Activated T-helper 1 cell treated with anti-CD3 and anti-CD28 coated beads, Interleukin-12 subunit alpha, Interleukin-12 subunit beta, Interleukin-2, Interleukin-4 antibody, amounts not matched to agents 30 ng/mL and 10 ng/mL and 1 ng/mL, durations not matched to agents 14 hours and 24 hours and 36 hours (primary cell): ENCODE measurements around the gene MAGEH1. TPM values are rescaled to one million over a fixed set of nuclear protein-coding genes. Genes with fewer than 3 reads are reported as not detected.
"Not testable (repeated sequence)": the region's sequence is repeated elsewhere in the genome, so short reads cannot be mapped to it uniquely, and the experiment has no call there.

ENCODE experiments used
- DNase-seq: peaks from one replicate; pipeline ENCODE4 v3.0.0; 2021; ENCODE audit warnings: low spot score
- H3K27ac Mint-ChIP-seq: one replicate; pipeline ENCODE4 v1.8.0; 2021; ENCODE audit warnings: mild to moderate bottlenecking, mixed read lengths
- H3K27me3 Mint-ChIP-seq: one replicate; pipeline ENCODE4 v1.8.0; 2022; ENCODE audit warnings: mild to moderate bottlenecking, moderate library complexity, mixed read lengths; ENCODE audit not compliant: insufficient read depth
- H3K36me3 Mint-ChIP-seq: one replicate; pipeline ENCODE4 v1.8.0; 2021; ENCODE audit warnings: low read depth, mixed read lengths
- H3K4me1 Mint-ChIP-seq: one replicate; pipeline ENCODE4 v1.8.0; 2021; ENCODE audit warnings: low read depth, mixed read lengths
- H3K4me3 Mint-ChIP-seq: one replicate; pipeline ENCODE4 v1.8.0; 2021; ENCODE audit warnings: mild to moderate bottlenecking, moderate library complexity, mixed read lengths
- H3K9me3 Mint-ChIP-seq: one replicate; pipeline ENCODE4 v1.8.0; 2021; ENCODE audit warnings: mixed read lengths
- intact Hi-C: fragments of 100-400 bp; cut with micrococcal nuclease; formaldehyde crosslinking; loops from one replicate; pipeline ENCODE4 v1.15.1; 2024
- total RNA-seq: library from RNA; stranded (reverse); gene quantifications from 2 replicates; pipeline ENCODE4 v1.2.3, GENCODE V29; 2022

Gene MAGEH1
- 15.9 and 17.3 TPM in 2 replicates for total RNA-seq

DNA sequence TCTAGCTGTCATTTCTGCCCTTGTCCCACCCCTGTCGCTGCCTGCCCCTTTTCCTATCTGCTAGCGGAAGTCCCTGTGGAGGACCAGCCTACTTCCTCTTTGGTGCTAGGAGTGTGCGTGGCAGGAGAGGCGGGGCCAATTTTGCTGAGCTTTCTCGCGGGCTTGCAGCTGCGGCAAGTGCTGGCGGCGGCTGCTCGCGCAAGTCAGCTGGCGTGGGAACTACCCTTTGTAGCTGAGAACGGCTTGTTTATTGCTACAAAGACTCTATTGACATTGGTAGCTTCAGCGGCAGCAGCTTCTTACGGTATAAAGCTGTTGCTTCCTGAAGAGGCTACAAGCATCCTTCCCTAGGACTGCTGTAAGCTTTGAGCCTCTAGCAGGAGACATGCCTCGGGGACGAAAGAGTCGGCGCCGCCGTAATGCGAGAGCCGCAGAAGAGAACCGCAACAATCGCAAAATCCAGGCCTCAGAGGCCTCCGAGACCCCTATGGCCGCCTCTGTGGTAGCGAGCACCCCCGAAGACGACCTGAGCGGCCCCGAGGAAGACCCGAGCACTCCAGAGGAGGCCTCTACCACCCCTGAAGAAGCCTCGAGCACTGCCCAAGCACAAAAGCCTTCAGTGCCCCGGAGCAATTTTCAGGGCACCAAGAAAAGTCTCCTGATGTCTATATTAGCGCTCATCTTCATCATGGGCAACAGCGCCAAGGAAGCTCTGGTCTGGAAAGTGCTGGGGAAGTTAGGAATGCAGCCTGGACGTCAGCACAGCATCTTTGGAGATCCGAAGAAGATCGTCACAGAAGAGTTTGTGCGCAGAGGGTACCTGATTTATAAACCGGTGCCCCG, at the start of gene MAGEH1:
TSS of gene MAGEH1 (plus strand) at position 138 of the 843 bp plus-strand sequence. CDS start at position 386, 248 bp downstream.
- H3K27me3 Mint-ChIP-seq, result peaks cover 2% of the 10 kb centered on the region
- no peaks in the 10 kb centered on the region for H3K36me3 Mint-ChIP-seq
- no peaks in the 10 kb centered on the region for H3K9me3 Mint-ChIP-seq
- peak within 1 kb of the TSS; percentile 93 for H3K27ac Mint-ChIP-seq
- H3K4me3 Mint-ChIP-seq, result peak within 1 kb of the TSS; percentile 93
- DNase-seq, result peak; percentile 75
- intact Hi-C loops, result no loop called here
- H3K4me1 Mint-ChIP-seq, result peaks cover 17% of the 10 kb centered on the region

DNA sequence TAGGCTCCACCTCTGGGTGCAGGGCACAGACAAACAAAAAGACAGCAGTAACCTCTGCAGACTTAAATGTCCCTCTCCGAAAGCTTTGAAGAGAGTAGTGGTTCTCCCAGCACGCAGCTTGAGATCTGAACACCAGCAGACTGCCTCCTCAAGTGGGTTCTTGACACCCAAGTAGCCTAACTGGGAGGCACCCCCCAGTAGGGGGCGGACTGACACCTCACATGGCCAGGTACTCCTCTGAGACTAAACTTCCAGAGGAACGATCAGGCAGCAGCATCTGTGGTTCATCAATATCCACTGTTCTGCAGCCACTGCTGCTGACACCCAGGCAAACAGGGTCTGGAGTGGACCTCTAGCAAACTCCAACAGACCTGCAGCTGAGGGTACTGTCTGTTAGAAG, 24.8 kb upstream of the MAGEH1 start:
- H3K4me1 Mint-ChIP-seq, H3K27ac Mint-ChIP-seq, intact Hi-C loops: not testable (repeated sequence)

GRCh38 chrX:55443468-55443867, 8.5 kb upstream of the MAGEH1 start:
- not testable (repeated sequence) for H3K27ac Mint-ChIP-seq

More for the DNA sequence above, 24.8 kb upstream of the MAGEH1 start:
- H3K36me3 Mint-ChIP-seq, DNase-seq, H3K4me3 Mint-ChIP-seq, H3K9me3 Mint-ChIP-seq, H3K27me3 Mint-ChIP-seq: not testable (repeated sequence)

DNA sequence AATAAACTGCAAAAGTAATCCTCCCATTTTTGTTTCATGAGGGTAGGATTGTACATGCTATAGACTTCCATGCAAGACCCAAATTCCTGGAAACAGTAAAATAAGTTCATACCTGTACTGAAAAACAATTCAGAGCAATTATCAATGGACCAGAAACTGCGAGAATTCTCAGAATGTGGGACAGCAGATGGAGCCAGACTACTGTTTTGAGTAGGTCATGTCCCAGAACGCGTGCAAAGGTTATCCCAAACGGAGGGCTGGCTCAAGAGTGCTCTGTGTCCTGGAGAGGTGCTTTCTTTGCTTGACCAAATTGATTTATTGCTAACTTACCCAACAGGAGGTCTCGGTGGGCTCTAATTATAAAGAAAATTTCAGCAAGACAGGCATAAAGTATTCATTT, 1.7 kb upstream of the MAGEH1 start:
- Mint-ChIP-seq H3K4me1 (peaks cover 17% of the 10 kb centered on the region), H3K9me3 (no peaks in the 10 kb centered on the region), H3K27ac (no peak overlapping the region), H3K36me3 (no peaks in the 10 kb centered on the region), H3K27me3 (peaks cover 3% of the 10 kb centered on the region), H3K4me3 (no peak overlapping the region)
- intact Hi-C loops, result no loop called here
- DNase-seq, result no peak

More at GRCh38 chrX:55443468-55443867, 8.5 kb upstream of the MAGEH1 start:
- H3K36me3 Mint-ChIP-seq, H3K4me3 Mint-ChIP-seq, intact Hi-C loops, H3K9me3 Mint-ChIP-seq, H3K27me3 Mint-ChIP-seq, H3K4me1 Mint-ChIP-seq, DNase-seq: not testable (repeated sequence)

DNA sequence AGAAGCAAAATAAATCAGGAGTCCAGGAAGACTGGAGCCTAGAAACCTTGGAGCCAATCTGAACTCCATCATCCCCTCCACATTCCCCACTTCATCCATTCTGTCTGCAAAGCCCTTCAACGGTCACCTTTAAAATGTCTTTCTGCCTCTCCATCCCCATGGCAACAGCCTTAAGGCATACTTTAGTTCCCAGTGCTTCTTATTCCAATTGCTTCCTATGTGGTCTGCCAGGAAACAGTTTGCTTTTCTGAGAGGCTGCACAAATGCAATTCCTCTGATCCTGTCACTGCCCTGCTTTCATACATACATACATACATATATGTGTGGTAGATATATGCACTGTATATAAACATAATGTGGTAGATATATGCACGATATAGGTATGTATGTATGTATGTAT, 786 bp upstream of the MAGEH1 start:
- no peak overlapping the region for H3K27ac Mint-ChIP-seq

DNA sequence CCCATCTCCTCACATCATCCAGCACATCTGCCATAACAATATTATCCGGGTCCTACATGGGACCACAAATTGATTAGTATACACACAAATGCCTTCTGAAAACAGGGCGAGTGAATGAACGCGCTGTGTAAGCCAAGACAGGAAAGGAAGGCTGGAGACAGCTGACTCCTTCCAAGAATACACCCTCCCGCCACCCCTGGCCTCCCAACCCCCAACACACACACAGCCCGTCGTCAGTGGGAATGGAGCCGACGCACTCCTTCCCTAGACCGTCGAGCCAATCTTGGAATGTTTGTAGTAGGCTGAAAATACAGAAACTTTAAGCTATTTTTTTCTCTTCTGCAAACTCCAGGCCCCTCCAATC, 319 bp upstream of the MAGEH1 start:
- Mint-ChIP-seq H3K27me3 (peaks cover 2% of the 10 kb centered on the region), H3K36me3 (no peaks in the 10 kb centered on the region), H3K27ac (peak overlapping the region; percentile 93), H3K9me3 (no peaks in the 10 kb centered on the region), H3K4me3 (peak overlapping the region; percentile 93), H3K4me1 (peaks cover 17% of the 10 kb centered on the region)
- DNase-seq, result no peak
- intact Hi-C loops, result no loop called here

More for the DNA sequence above, 786 bp upstream of the MAGEH1 start:
- H3K4me1 Mint-ChIP-seq, result peaks cover 17% of the 10 kb centered on the region
- DNase-seq, result no peak
- intact Hi-C loops, result no loop called here
- H3K9me3 Mint-ChIP-seq, result no peaks in the 10 kb centered on the region
- H3K4me3 Mint-ChIP-seq, result peak overlapping the region; percentile 93
- no peaks in the 10 kb centered on the region for H3K36me3 Mint-ChIP-seq
- H3K27me3 Mint-ChIP-seq, result peaks cover 2% of the 10 kb centered on the region

- Mint-ChIP-seq H3K9me3 (no peaks in the 10 kb centered on the region), H3K36me3 (no peaks in the 10 kb centered on the region), H3K27me3 (peaks cover 2% of the 10 kb centered on the region), H3K4me1 (peaks cover 17% of the 10 kb centered on the region), H3K4me3 (peak overlapping the region; percentile 93), H3K27ac (peak overlapping the region; percentile 93)
- intact Hi-C loops, result no loop called here
- DNase-seq, result no peak
These were observed 852 bp downstream of the MAGEH1 start for GRCh38 chrX:55452833-55453124.

DNA sequence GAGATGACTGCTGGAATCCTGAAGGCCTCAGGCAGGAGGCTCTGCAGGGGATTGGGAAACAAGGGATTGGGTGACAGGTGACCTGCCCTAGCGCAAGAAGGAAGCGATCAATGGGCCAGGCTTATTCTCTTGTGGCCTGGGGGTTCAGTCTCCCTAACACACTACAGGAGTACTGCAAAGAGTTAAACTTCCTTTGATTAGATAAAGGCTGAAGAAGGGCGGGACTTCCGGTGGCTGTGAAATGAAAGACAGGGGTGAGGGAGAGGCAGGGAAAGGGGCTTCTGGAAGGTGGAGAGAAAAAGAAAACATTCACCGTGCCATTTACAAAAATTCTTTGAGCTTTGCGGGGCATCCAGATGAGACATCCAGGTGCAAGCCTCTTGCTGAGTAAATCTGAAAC, 3.8 kb downstream of the MAGEH1 start:
- intact Hi-C loops, DNase-seq, H3K27ac Mint-ChIP-seq, H3K27me3 Mint-ChIP-seq, H3K4me3 Mint-ChIP-seq, H3K36me3 Mint-ChIP-seq, H3K9me3 Mint-ChIP-seq: not testable (repeated sequence)
- peaks cover 16% of the 10 kb centered on the region for H3K4me1 Mint-ChIP-seq

DNA sequence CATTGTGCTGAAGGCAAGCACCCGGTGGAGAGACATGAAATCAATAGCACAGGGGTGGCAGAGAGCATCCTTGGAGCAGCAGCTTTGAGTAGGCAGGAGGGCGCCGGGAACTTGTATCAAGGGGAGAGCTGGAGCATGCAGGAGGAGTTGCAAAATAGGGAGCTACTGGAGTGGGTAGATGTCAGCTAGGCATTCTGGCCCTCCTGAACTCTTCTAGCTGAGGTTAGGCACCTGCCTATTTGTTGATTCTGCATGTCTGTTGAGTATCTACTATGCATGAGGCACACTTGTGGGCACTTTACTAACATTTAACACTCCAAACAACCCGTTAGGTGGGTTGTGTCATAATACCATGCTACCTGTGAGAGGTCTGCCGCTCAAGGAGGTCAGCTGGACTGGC, 7.5 kb downstream of the MAGEH1 start:
- DNase-seq, H3K36me3 Mint-ChIP-seq, H3K9me3 Mint-ChIP-seq, H3K27me3 Mint-ChIP-seq, H3K27ac Mint-ChIP-seq, H3K4me1 Mint-ChIP-seq, H3K4me3 Mint-ChIP-seq, intact Hi-C loops: not testable (repeated sequence)

DNA sequence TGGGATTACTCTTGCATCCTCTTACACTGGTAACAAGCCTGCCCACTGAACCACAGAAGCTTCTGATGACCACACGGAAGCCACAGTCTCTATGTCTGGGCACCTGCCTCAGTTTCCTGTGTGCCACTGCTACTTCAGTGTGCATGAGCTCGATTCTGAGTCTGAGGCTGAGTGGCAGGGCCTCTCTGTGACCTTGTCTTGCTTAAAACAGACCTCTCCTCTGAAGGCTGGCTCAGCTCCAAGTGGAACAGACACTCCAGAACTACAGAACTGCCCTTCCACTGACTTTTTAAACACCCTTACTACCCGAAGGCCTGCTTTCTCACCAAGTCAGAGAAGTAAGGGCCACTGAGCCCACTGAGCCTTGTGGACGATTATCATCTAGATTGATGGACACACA, 8.0 kb downstream of the MAGEH1 start:
- H3K36me3 Mint-ChIP-seq, H3K9me3 Mint-ChIP-seq, H3K4me1 Mint-ChIP-seq, H3K4me3 Mint-ChIP-seq, H3K27me3 Mint-ChIP-seq, intact Hi-C loops, H3K27ac Mint-ChIP-seq, DNase-seq: not testable (repeated sequence)

DNA sequence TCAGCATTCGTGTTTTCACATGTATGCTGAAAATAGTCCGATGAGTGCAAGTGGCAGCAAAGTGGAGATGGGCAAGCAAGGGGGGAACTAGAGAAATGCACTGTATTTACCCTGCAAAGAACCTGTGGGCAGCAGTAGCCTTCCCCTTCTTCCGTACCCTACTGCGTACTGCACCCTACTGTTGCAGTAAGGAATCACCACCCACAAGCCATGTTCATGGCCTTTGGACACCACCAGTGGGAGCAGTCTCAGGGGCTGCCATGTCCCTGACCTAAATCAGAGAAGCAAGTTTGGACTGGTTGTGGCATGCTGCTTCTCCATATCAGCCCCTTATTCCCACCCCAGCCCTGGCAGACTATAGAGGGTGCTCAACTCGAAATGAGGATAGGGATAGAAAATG, 12.1 kb downstream of the MAGEH1 start:
- H3K4me1 Mint-ChIP-seq, H3K4me3 Mint-ChIP-seq, intact Hi-C loops, H3K36me3 Mint-ChIP-seq, H3K27ac Mint-ChIP-seq, H3K27me3 Mint-ChIP-seq, H3K9me3 Mint-ChIP-seq, DNase-seq: not testable (repeated sequence)

DNA sequence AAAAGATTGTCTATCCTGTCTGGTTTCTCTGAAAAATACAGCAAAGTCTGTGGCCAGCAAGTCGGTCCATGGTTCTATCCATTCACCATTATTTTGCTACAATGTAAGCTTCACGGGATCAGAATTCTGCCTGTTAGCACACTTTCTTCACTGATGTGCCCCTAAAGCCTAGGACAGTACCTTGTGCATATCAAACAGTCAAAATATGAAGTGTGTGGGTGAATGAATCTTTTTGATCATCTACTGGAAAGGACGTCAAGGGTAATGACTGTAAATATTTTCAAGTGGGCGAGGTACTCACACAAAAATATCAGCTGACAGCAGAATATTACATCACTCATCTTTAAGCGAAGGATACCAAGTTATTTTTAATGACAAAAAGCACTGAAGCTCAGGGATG, 13.2 kb downstream of the MAGEH1 start:
- H3K4me1 Mint-ChIP-seq, DNase-seq, H3K4me3 Mint-ChIP-seq, H3K27me3 Mint-ChIP-seq, H3K27ac Mint-ChIP-seq, H3K36me3 Mint-ChIP-seq, intact Hi-C loops, H3K9me3 Mint-ChIP-seq: not testable (repeated sequence)

- H3K27me3 Mint-ChIP-seq, H3K27ac Mint-ChIP-seq, H3K9me3 Mint-ChIP-seq, DNase-seq, H3K4me1 Mint-ChIP-seq, intact Hi-C loops, H3K36me3 Mint-ChIP-seq, H3K4me3 Mint-ChIP-seq: not testable (repeated sequence)
These were observed 13.9 kb downstream of the MAGEH1 start for GRCh38 chrX:55465791-55466190.

- H3K9me3 Mint-ChIP-seq, H3K4me1 Mint-ChIP-seq, H3K4me3 Mint-ChIP-seq, intact Hi-C loops, H3K27me3 Mint-ChIP-seq, H3K36me3 Mint-ChIP-seq, DNase-seq, H3K27ac Mint-ChIP-seq: not testable (repeated sequence)
These were observed 28.0 kb downstream of the MAGEH1 start for GRCh38 chrX:55479956-55480355.
